ENCODE data around the gene CATSPER3. TPM values are rescaled to one million over a fixed set of nuclear protein-coding genes. Genes with fewer than 3 reads are reported as not detected.

The CATSPER3 gene
- total and polyA plus RNA-seq, 2 of the 8 experiments (the other 6 are each of a cell fraction or from before 2014, with no cell fraction given): 0.62 TPM; not detected in 1

GRCh38 chr5:134948911-134949310 is 18.8 kb upstream of the CATSPER3 start:
- Histone ChIP-seq H3K79me2 (ENCODE audit: control insufficient read depth in 1 of 2, insufficient read depth in 2 of 2, low read length in 2 of 2) (no peaks in the 10 kb centered on the region), H3K4me2 (ENCODE audit: insufficient read depth in 1 of 2, low read depth in 2 of 2, low read length in 2 of 2) (no peak overlapping the region)
- CTCF ChIA-PET (ENCODE audit: partially characterized antibody): interaction anchor here (1.0 to 2.2 kb wide), 3 partner anchors 31 to 97 kb away, joined by 3 to 7 read pairs (median 3); no protein-coding TSS in a partner anchor

More at GRCh38 chr5:134948911-134949310, 18.8 kb upstream of the CATSPER3 start:
- no peaks in the 10 kb centered on the region for H3K4me1 ChIP-seq (replicated peaks in 1 of 4; ENCODE audit: control insufficient read depth in 3 of 4, insufficient read depth in 4 of 4, low read length in 3 of 4)
- no peaks in the 10 kb centered on the region for H3K79me1 ChIP-seq (ENCODE audit: low read depth, low read length)
- no peak overlapping the region for H3K9ac ChIP-seq (replicated peaks in 1 of 4; ENCODE audit: extremely low read depth in 1 of 4, low read depth in 3 of 4, low read length in 3 of 4)
- H3K9me3 ChIP-seq (ENCODE audit: insufficient read depth in 2 of 2, low read depth in 1 of 2, low read length in 1 of 2): peaks cover 0 to under 1% of the 10 kb centered on the region in 2 experiments; a peak in 1 of 4 replicates
- TF ChIP-seq FOSL1 (IDR thresholded peaks at IDR 0.05; ENCODE audit: insufficient read depth, low read depth, low read length) (no peak), RBBP5 (IDR thresholded peaks at IDR 0.05; ENCODE audit: borderline replicate concordance, low read depth, low read length) (no peak), GABPA (IDR thresholded peaks at IDR 0.05; ENCODE audit: borderline replicate concordance, insufficient read depth, low read length) (no peak), POLR2AphosphoS5 (IDR thresholded peaks at IDR 0.05; ENCODE audit: low read depth, low read length) (no peak), BACH1 (IDR thresholded peaks at IDR 0.05; ENCODE audit: low read length) (no peak), YY1 (IDR thresholded peaks at IDR 0.05; ENCODE audit: low read depth, low read length) (no peak), CBX8 (IDR thresholded peaks at IDR 0.05; ENCODE audit: borderline replicate concordance, low read depth, low read length) (no peak), ATF2 (IDR thresholded peaks at IDR 0.05; ENCODE audit: low read length) (no peak), ATF3 (IDR thresholded peaks at IDR 0.05; ENCODE audit: insufficient read depth, low read depth, low read length) (no peak), SUZ12 (IDR thresholded peaks at IDR 0.05; ENCODE audit: low read length) (no peak), CHD2 (IDR thresholded peaks at IDR 0.05; ENCODE audit: low read length) (no peak), EGR1 (IDR thresholded peaks at IDR 0.05; ENCODE audit: borderline replicate concordance, low read depth, low read length) (no peak)
- H2AK5ac ChIP-seq (ENCODE audit: low read depth, low read length): 0 out of 2 replicates have a peak overlapping the region, but pooled peaks have one; percentile 53
- no peak overlapping the region for H4K91ac ChIP-seq (replicated peaks; ENCODE audit: insufficient read length, low read length)
- no peak overlapping the region for H3K4ac ChIP-seq (replicated peaks; ENCODE audit: insufficient read length, low read depth, low read length)
- no peak overlapping the region for H3K14ac ChIP-seq (ENCODE audit: insufficient read length)
- no peak overlapping the region for H3K23ac ChIP-seq (ENCODE audit: insufficient read length)
- no peaks in the 10 kb centered on the region for H3K27me3 ChIP-seq (replicated peaks in 1 of 4; ENCODE audit: control insufficient read depth in 3 of 4, extremely low read depth in 1 of 4, insufficient read depth in 3 of 4, low read length in 3 of 4)
- H2BK15ac ChIP-seq (ENCODE audit: low read length): no peak overlapping the region
- H3K4me3 ChIP-seq (ENCODE audit: extremely low read depth in 1 of 4, insufficient read depth in 2 of 4, low read depth in 3 of 4, low read length in 4 of 4): no peak overlapping the region
- H2AFZ ChIP-seq (ENCODE audit: low read length): no peak overlapping the region
- H3K56ac ChIP-seq (replicated peaks; ENCODE audit: insufficient read length, low read depth, low read length): no peak overlapping the region
- no peak overlapping the region for H4K5ac ChIP-seq (ENCODE audit: insufficient read length, low read depth, low read length)
- no peak overlapping the region for H3K27ac ChIP-seq (ENCODE audit: low read depth, low read length)
- H3K23me2 ChIP-seq (ENCODE audit: low read depth, low read length): no peaks in the 10 kb centered on the region
- no peaks in the 10 kb centered on the region for H4K20me1 ChIP-seq (replicated peaks in 1 of 2; ENCODE audit: control insufficient read depth in 1 of 2, insufficient read depth in 2 of 2, low read length in 2 of 2)
- no peak overlapping the region for H3K18ac ChIP-seq (ENCODE audit: extremely low read depth, low read length)
- H2BK5ac ChIP-seq (ENCODE audit: low read depth, low read length): no peak overlapping the region
- WGBS, 2 experiments (ENCODE audit: extremely low coverage in 1 of 2, insufficient coverage in 1 of 2, insufficient read length in 1 of 2, insufficient replicate concordance in 2 of 2, low coverage in 1 of 2, low lambda C conversion rate in 2 of 2, missing lambda C conversion rate in 1 of 2): 91% methylated on average over 5 of the region's 5 CpGs; no CpG with 5 or more reads in 1 of the 2 experiments
- FAIRE-seq (no peak), DNase-seq (ENCODE audit: low read depth in 1 of 2, low spot score in 2 of 2) (no peak)
- POLR2A ChIA-PET (ENCODE audit: partially characterized antibody): interaction anchor here (0.6 kb wide), 1 partner anchor 258 kb away, joined by 3 read pairs; no protein-coding TSS in a partner anchor
- H4K8ac ChIP-seq (ENCODE audit: extremely low read depth, insufficient read depth, low read length): no peak overlapping the region
- no peak overlapping the region for H2BK20ac ChIP-seq (ENCODE audit: low read length)
- no peaks in the 10 kb centered on the region for H3K36me3 ChIP-seq (ENCODE audit: control insufficient read depth in 2 of 4, insufficient read depth in 4 of 4, low read length in 3 of 4)
- no peak overlapping the region for H2BK12ac ChIP-seq (ENCODE audit: low read depth, low read length)
- H2BK120ac ChIP-seq (replicated peaks; ENCODE audit: low read depth, low read length): no peak overlapping the region
